ENCODE results near the gene LAMA2. TPM values are rescaled to one million over a fixed set of nuclear protein-coding genes. Genes with fewer than 3 reads are reported as not detected.

Gene LAMA2
- total RNA-seq, 1 donor from 2014 or later = 18.0 TPM

DNA sequence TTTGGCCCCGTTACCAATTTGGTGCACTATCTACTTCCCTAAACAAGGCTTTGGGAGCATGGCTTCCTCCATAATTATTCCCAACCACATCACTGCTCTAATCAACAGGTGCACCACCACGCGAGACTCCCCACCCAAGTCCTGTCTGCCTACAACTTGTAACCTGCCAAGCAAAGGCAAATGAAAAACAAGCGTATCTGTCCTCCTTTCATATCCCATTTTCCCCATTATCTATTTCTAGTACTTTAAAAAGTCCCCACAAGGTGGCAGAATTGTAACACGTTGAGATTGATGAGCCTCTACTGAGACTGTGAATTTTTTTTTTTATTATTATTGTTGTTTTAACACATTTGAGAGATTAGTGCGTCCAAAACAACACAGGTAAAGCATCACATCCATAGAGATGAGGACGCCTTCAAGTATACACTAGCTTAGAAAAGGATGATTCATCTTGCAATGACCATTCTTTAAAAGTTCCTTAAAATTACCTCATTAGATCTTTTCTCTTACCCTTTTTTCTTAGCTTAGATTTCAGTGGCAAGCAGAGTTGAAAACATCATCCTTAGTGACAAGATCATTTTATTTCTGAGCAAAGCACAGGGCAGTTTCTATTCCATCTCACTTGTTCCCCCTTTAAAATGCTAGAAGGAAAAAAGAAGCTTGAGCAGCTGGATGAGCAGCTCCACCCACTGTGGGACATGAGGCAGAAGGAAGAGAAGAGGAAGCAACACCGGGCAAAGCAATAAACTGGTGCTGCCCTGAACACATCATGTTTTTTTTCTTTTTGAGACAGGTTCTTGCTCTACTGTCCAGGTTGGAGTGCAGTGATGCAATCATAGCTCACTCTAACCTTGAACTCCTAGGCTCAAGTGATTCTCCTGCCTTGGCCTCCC is 616.3 kb downstream of the LAMA2 start:
- no peak for DNase-seq (ENCODE audit: extremely low spot score, unreplicated experiment)
- H3K27me3 Mint-ChIP-seq (ENCODE audit: unreplicated experiment) = no peaks in the 10 kb centered on the region
- peaks cover 31% of the 10 kb centered on the region for H3K4me1 Mint-ChIP-seq (ENCODE audit: unreplicated experiment)
- H3K9me3 Mint-ChIP-seq (ENCODE audit: unreplicated experiment) = no peaks in the 10 kb centered on the region
- no peak overlapping the region for H3K27ac Mint-ChIP-seq (ENCODE audit: unreplicated experiment)
- TF ChIP-seq, protein P1, sequence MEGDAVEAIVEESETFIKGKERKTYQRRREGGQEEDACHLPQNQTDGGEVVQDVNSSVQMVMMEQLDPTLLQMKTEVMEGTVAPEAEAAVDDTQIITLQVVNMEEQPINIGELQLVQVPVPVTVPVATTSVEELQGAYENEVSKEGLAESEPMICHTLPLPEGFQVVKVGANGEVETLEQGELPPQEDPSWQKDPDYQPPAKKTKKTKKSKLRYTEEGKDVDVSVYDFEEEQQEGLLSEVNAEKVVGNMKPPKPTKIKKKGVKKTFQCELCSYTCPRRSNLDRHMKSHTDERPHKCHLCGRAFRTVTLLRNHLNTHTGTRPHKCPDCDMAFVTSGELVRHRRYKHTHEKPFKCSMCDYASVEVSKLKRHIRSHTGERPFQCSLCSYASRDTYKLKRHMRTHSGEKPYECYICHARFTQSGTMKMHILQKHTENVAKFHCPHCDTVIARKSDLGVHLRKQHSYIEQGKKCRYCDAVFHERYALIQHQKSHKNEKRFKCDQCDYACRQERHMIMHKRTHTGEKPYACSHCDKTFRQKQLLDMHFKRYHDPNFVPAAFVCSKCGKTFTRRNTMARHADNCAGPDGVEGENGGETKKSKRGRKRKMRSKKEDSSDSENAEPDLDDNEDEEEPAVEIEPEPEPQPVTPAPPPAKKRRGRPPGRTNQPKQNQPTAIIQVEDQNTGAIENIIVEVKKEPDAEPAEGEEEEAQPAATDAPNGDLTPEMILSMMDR (IDR thresholded peaks at IDR 0.05) = peak; percentile 75
- H3K36me3 Mint-ChIP-seq (ENCODE audit: unreplicated experiment) = no peaks in the 10 kb centered on the region
- H3K4me3 Mint-ChIP-seq (ENCODE audit: unreplicated experiment) = no peak overlapping the region

DNA sequence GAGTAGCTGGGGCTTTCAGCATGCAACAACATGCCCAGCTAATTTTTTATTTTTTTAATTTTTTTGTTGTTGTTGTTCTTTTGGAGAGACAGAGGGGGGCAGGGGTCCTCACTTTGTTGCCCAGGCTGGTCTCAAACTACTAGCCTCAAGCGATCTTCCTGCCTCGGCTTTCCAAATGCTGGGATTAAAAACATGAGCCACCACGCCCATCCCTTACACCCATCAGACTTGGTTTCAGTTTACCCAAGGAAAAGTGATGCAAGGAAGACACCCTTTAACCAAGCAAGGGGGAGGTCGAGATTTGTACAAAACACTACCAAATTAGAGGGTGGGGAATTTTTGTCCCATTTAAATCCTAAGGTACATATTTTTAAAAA is 616.9 kb downstream of the LAMA2 start:
- no peaks in the 10 kb centered on the region for H3K36me3 Mint-ChIP-seq (ENCODE audit: unreplicated experiment)
- H3K4me1 Mint-ChIP-seq (ENCODE audit: unreplicated experiment) = peaks cover 31% of the 10 kb centered on the region
- H3K27me3 Mint-ChIP-seq (ENCODE audit: unreplicated experiment) = no peaks in the 10 kb centered on the region
- TF ChIP-seq, protein P1 (IDR thresholded peaks at IDR 0.05) = no peak
- no peak for DNase-seq (ENCODE audit: extremely low spot score, unreplicated experiment)
- H3K27ac Mint-ChIP-seq (ENCODE audit: unreplicated experiment) = peak overlapping the region; percentile 36
- H3K9me3 Mint-ChIP-seq (ENCODE audit: unreplicated experiment) = no peaks in the 10 kb centered on the region
- H3K4me3 Mint-ChIP-seq (ENCODE audit: unreplicated experiment) = no peak overlapping the region

- TF ChIP-seq, protein P1 (IDR thresholded peaks at IDR 0.05) = peak; percentile 61
- Mint-ChIP-seq H3K36me3 (ENCODE audit: unreplicated experiment) (no peaks in the 10 kb centered on the region), H3K4me3 (ENCODE audit: unreplicated experiment) (peak overlapping the region; percentile 67), H3K27ac (ENCODE audit: unreplicated experiment) (peak overlapping the region; percentile 88), H3K4me1 (ENCODE audit: unreplicated experiment) (peaks cover 31% of the 10 kb centered on the region), H3K9me3 (ENCODE audit: unreplicated experiment) (no peaks in the 10 kb centered on the region), H3K27me3 (ENCODE audit: unreplicated experiment) (no peaks in the 10 kb centered on the region)
- DNase-seq (ENCODE audit: extremely low spot score, unreplicated experiment) = no peak
These were observed 618.2 kb downstream of the LAMA2 start for GRCh38 chr6:129500958-129501739.

DNA sequence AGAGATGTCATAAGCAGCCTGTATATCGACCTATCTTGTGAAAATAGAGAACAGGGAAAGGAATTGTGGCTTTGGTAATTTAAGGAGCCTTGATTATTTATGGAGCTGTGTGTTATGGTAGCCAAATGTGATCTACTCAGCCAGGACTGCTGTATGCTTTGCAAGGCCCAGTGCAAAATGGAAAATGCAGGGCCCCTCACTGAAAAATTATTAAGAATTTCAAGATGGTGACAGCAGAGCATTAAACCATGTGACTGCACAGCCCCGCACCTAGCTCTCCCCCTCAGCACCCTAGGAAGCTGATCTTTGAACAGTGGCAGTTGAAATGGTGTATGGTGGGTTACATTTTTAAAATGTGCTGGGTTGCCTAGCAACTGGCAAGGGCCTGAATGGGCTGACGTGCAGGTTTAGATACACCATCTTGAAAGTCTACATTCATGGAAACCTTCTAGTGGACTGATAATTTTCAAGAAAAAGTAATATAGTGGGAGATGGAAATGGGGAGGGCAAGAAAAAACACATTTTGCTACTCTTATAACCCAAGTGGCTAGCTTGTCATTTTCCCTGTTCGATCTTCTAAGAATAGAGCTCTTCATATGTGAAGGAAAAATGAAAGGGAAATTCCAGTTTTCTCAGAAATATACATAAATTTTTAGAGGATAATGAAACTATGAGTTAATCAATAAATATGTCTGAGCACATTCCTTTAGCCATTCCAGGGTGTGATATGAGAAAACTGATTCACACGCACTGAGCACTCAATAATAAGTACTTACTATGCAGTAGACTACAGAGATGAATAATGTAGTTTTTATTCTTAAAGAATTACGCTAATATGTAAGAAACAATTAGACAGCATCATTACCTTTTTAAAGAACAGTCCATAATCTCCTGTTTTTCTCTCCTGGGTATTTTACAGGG is 619.1 kb downstream of the LAMA2 start:
- H3K9me3 Mint-ChIP-seq (ENCODE audit: unreplicated experiment) = no peaks in the 10 kb centered on the region
- no peak for DNase-seq (ENCODE audit: extremely low spot score, unreplicated experiment)
- H3K27me3 Mint-ChIP-seq (ENCODE audit: unreplicated experiment) = no peaks in the 10 kb centered on the region
- H3K36me3 Mint-ChIP-seq (ENCODE audit: unreplicated experiment) = no peaks in the 10 kb centered on the region
- peak overlapping the region; percentile 88 for H3K27ac Mint-ChIP-seq (ENCODE audit: unreplicated experiment)
- TF ChIP-seq, protein P1 (IDR thresholded peaks at IDR 0.05) = no peak
- peaks cover 31% of the 10 kb centered on the region for H3K4me1 Mint-ChIP-seq (ENCODE audit: unreplicated experiment)
- peak overlapping the region; percentile 67 for H3K4me3 Mint-ChIP-seq (ENCODE audit: unreplicated experiment)

Data from osteocyte (in vitro differentiated cells).